Heart left ventricle (tissue), 13 donors: ENCODE data around the gene NDUFA1.

Source experiments
- CTCF ChIP-seq, 12 donors: fragments of 200-600 bp; sonication (generic) in 4 of 12; IDR thresholded peaks; one replicate each; pipeline versions ENCODE4 v1.5.0 to v1.8.0; 2018 to 2022; ENCODE audit warnings: antibody characterized with exemption in 12 of 12, mild to moderate bottlenecking in 5 of 12
- POLR2A ChIP-seq, 2 donors: fragments of 450-650 bp; IDR thresholded peaks; one replicate each; pipeline ENCODE4 v1.6.1; 2017; ENCODE audit warnings: antibody characterized with exemption in 2 of 2, mild to moderate bottlenecking in 2 of 2, moderate library complexity in 2 of 2
- donor health status: ischemic (EF 13 %, LVEDD 7.1; RV severe dilation, severe dysfunction).
- donor health status: DM: no; HTN: yes; CAD: no.
- donor health status: DM: no; HTN: no; CAD: no.
- donor health status: ischemic (EF 25% LVEDD 6.9; RV normal size, moderate dysfunction).
- donor health status: ischemic (EF 25% LVEDD 5.7; RV mildly dilated, moderate dysfunction).
- donor health status: ischemic (EF 35%, LVEDD 5.7; RV mildly dilated, moderate dysfunction).
- donor health status: nonischemic (EF 11% LVEDD 7.7; RV severe dilation, severe dysfunction).
- donor health status: DM: yes; HTN: yes; CAD: no.
- donor health status: PGD.
- donor health status: ischemic (EF 29% LVEDD 5.4; RV normal size, mild dysfunction).
- donor health status: nonischemic (EF 23%, LVEDD 6.1; RV moderate dilation, normal function).

- TF ChIP-seq CTCF (IDR thresholded peaks at IDR 0.05) (no peak), POLR2A (IDR thresholded peaks at IDR 0.05) (no peak)
Measured at GRCh38 chrX:119917877-119918276, 46.2 kb downstream of the NDUFA1 start.
